Naive B cell (primary cell): ENCODE results near the gene UXT. TPM values are rescaled to one million over a fixed set of nuclear protein-coding genes. Genes with fewer than 3 reads are reported as not detected.
"Not testable (repeated sequence)": the region's sequence is repeated elsewhere in the genome, so short reads cannot be mapped to it uniquely, and the experiment has no call there.

Experiments
- ATAC-seq, 2 donors: fragments of 150-1000 bp; cut with Tn5 transposase; 2 replicates each; pipeline ENCODE4 v1.10.0; 2021; ENCODE audit warnings: low read depth in 2 of 2, mild to moderate bottlenecking in 2 of 2, moderate library complexity in 2 of 2
- DNase-seq: peaks from one replicate; pipeline ENCODE4 v3.0.0; 2022
- H3K27ac Mint-ChIP-seq, 6 donors: one replicate each; pipeline ENCODE4 v1.8.0; 2020 to 2022; ENCODE audit warnings: mild to moderate bottlenecking in 6 of 6, mixed read lengths in 6 of 6, moderate library complexity in 5 of 6, inconsistent platforms in 2 of 6
- H3K27me3 Mint-ChIP-seq, 3 donors: one replicate each; pipeline ENCODE4 v1.8.0; 2021 to 2022; ENCODE audit warnings: mixed read lengths in 3 of 3, mild to moderate bottlenecking in 1 of 3
- H3K36me3 Mint-ChIP-seq, 2 donors: one replicate each; pipeline ENCODE4 v1.8.0; 2020 to 2022; ENCODE audit warnings: mixed read lengths in 2 of 2, inconsistent platforms in 1 of 2, mild to moderate bottlenecking in 1 of 2
- H3K4me1 Mint-ChIP-seq, 3 donors: one replicate each; pipeline ENCODE4 v1.8.0; 2020 to 2022; ENCODE audit warnings: mixed read lengths in 3 of 3, inconsistent platforms in 1 of 3, mild to moderate bottlenecking in 1 of 3, moderate library complexity in 1 of 3
- H3K4me3 Mint-ChIP-seq, 8 donors: one replicate each; pipeline ENCODE4 v1.8.0; 2020 to 2022; ENCODE audit warnings: mild to moderate bottlenecking in 8 of 8, mixed read lengths in 8 of 8, moderate library complexity in 8 of 8, inconsistent platforms in 2 of 8
- H3K9me3 Mint-ChIP-seq, 7 donors: one replicate each; pipeline ENCODE4 v1.8.0; 2020 to 2022; ENCODE audit warnings: mixed read lengths in 7 of 7, mild to moderate bottlenecking in 5 of 7, inconsistent platforms in 2 of 7, moderate library complexity in 1 of 7
- polyA plus RNA-seq, 6 donors: library from polyadenylated mRNA; unstranded; fragments of 300-500 nt; fragmentation: Illumina TruSeq; gene quantifications; one replicate each; pipeline ENCODE4 v1.2.3, GENCODE V29; 2021; ENCODE audit warnings: low read depth in 6 of 6

The UXT gene
- polyA plus RNA-seq, 6 donors from 2014 or later: 281 to 349 (median 329) TPM

GRCh38 chrX:47620303-47620685 lies 38.7 kb downstream of the UXT start:
- DNase-seq: no peak
- peaks cover 0 to 11% (median 2%) of the 10 kb centered on the region in 7 donors for H3K9me3 Mint-ChIP-seq
- peaks cover 0 to 5% of the 10 kb centered on the region in 2 donors for H3K36me3 Mint-ChIP-seq
- peak overlapping the region in 4 of 8 donors; percentile 51 to 61 (median 53) for H3K4me3 Mint-ChIP-seq
- peak overlapping the region in 2 of 6 donors; percentile 27 to 88 for H3K27ac Mint-ChIP-seq
- peaks cover 43 to 67% (median 61%) of the 10 kb centered on the region in 3 donors for H3K27me3 Mint-ChIP-seq
- no peak for ATAC-seq
- peaks cover 0 to 7% (median 4%) of the 10 kb centered on the region in 3 donors for H3K4me1 Mint-ChIP-seq

GRCh38 chrX:47619486-47620302 lies 39.3 kb downstream of the UXT start, which contains the start of gene SYN1:
SYN1 (minus strand) TSS chrX:47619857; CDS start chrX:47619728, 129 bp downstream.
- ATAC-seq: peak; percentile 87 to 88
- Mint-ChIP-seq H3K27ac (peak within 1 kb of the TSS in 3 of 6 donors; percentile 59 to 96 (median 88)), H3K36me3 (peaks cover 0 to 5% of the 10 kb centered on the region in 2 donors)

GRCh38 chrX:47618923-47619485 lies 40.0 kb downstream of the UXT start:
- peaks cover 37 to 63% (median 59%) of the 10 kb centered on the region in 3 donors for H3K27me3 Mint-ChIP-seq
- peak overlapping the region in 7 of 8 donors; percentile 15 to 78 (median 55) for H3K4me3 Mint-ChIP-seq
- H3K9me3 Mint-ChIP-seq: peaks cover 0 to 11% (median 2%) of the 10 kb centered on the region in 7 donors
- ATAC-seq: no peak
- H3K27ac Mint-ChIP-seq: peak overlapping the region in 2 of 6 donors; percentile 59 to 96
- no peak for DNase-seq
- H3K36me3 Mint-ChIP-seq: peaks cover 0 to 5% of the 10 kb centered on the region in 2 donors
- H3K4me1 Mint-ChIP-seq: peaks cover 0 to 4% (median 3%) of the 10 kb centered on the region in 3 donors

More at GRCh38 chrX:47619486-47620302, 39.3 kb downstream of the UXT start, which contains the start of gene SYN1:
- peak; percentile 73 for DNase-seq
- peaks cover 0 to 11% (median 2%) of the 10 kb centered on the region in 7 donors for H3K9me3 Mint-ChIP-seq
- H3K4me3 Mint-ChIP-seq: peak within 1 kb of the TSS in 7 of 8 donors; percentile 48 to 78 (median 58)
- peaks cover 38 to 61% (median 55%) of the 10 kb centered on the region in 3 donors for H3K27me3 Mint-ChIP-seq
- peaks cover 0 to 7% (median 4%) of the 10 kb centered on the region in 3 donors for H3K4me1 Mint-ChIP-seq

- Mint-ChIP-seq H3K4me3 (no peak overlapping the region), H3K9me3 (peaks cover 0 to 14% (median 0%) of the 10 kb centered on the region in 7 donors), H3K36me3 (peaks cover 0 to 5% of the 10 kb centered on the region in 2 donors), H3K27ac (no peak overlapping the region), H3K4me1 (peaks cover 0 to 4% (median 0%) of the 10 kb centered on the region in 3 donors), H3K27me3 (peaks cover 22 to 51% (median 35%) of the 10 kb centered on the region in 3 donors)
- no peak for DNase-seq
- ATAC-seq: no peak
Measured at GRCh38 chrX:47614618-47615017, 44.4 kb downstream of the UXT start.

- Mint-ChIP-seq H3K27ac (no peak overlapping the region), H3K27me3 (peaks cover 13 to 46% (median 25%) of the 10 kb centered on the region in 3 donors), H3K36me3 (no peaks in the 10 kb centered on the region), H3K9me3 (peaks cover 0 to 9% (median 0%) of the 10 kb centered on the region in 7 donors), H3K4me1 (peaks cover 0 to 3% (median 3%) of the 10 kb centered on the region in 3 donors), H3K4me3 (no peak overlapping the region)
- no peak for ATAC-seq
- no peak for DNase-seq
Measured at GRCh38 chrX:47613082-47613481, 45.9 kb downstream of the UXT start.

- H3K4me3 Mint-ChIP-seq: no peak overlapping the region
- peaks cover 0 to 10% (median 0%) of the 10 kb centered on the region in 7 donors for H3K9me3 Mint-ChIP-seq
- no peak for ATAC-seq
- no peaks in the 10 kb centered on the region for H3K36me3 Mint-ChIP-seq
- peaks cover 7 to 44% (median 18%) of the 10 kb centered on the region in 3 donors for H3K27me3 Mint-ChIP-seq
- no peak overlapping the region for H3K27ac Mint-ChIP-seq
- peaks cover 0 to 6% (median 5%) of the 10 kb centered on the region in 3 donors for H3K4me1 Mint-ChIP-seq
- DNase-seq: no peak
Measured at GRCh38 chrX:47612418-47612817, 46.6 kb downstream of the UXT start.

- H3K27ac Mint-ChIP-seq: peak overlapping the region in 1 of 6 donors; percentile 77
- DNase-seq (no peak), ATAC-seq (no peak)
- peaks cover 0 to 9% (median 0%) of the 10 kb centered on the region in 7 donors for H3K9me3 Mint-ChIP-seq
- peaks cover 0 to 6% (median 5%) of the 10 kb centered on the region in 3 donors for H3K4me1 Mint-ChIP-seq
- H3K36me3 Mint-ChIP-seq: no peaks in the 10 kb centered on the region
- H3K4me3 Mint-ChIP-seq: no peak overlapping the region
- peaks cover 4 to 39% (median 14%) of the 10 kb centered on the region in 3 donors for H3K27me3 Mint-ChIP-seq
Measured at GRCh38 chrX:47611926-47612325, 47.1 kb downstream of the UXT start.

- Mint-ChIP-seq H3K4me3 (no peak overlapping the region), H3K36me3 (no peaks in the 10 kb centered on the region), H3K27ac (no peak overlapping the region), H3K27me3 (peaks cover 0 to 35% (median 10%) of the 10 kb centered on the region in 3 donors), H3K4me1 (peaks cover 0 to 6% (median 5%) of the 10 kb centered on the region in 3 donors), H3K9me3 (peaks cover 0 to 9% (median 0%) of the 10 kb centered on the region in 7 donors)
- DNase-seq (no peak), ATAC-seq (no peak)
Measured at GRCh38 chrX:47611489-47611888, 47.5 kb downstream of the UXT start.

GRCh38 chrX:47610511-47610910 lies 48.5 kb downstream of the UXT start:
- Mint-ChIP-seq H3K9me3 (peaks cover 0 to 9% (median 0%) of the 10 kb centered on the region in 7 donors), H3K4me1 (peaks cover 0 to 6% (median 5%) of the 10 kb centered on the region in 3 donors), H3K4me3 (no peak overlapping the region), H3K27me3 (peaks cover 0 to 28% (median 4%) of the 10 kb centered on the region in 3 donors), H3K36me3 (no peaks in the 10 kb centered on the region), H3K27ac (no peak overlapping the region)
- ATAC-seq: no peak
- no peak for DNase-seq

- Mint-ChIP-seq H3K27me3 (peaks cover 0 to 15% (median 0%) of the 10 kb centered on the region in 3 donors), H3K27ac (no peak overlapping the region), H3K9me3 (peaks cover 0 to 10% (median 0%) of the 10 kb centered on the region in 7 donors), H3K36me3 (no peaks in the 10 kb centered on the region), H3K4me1 (peaks cover 0 to 6% (median 5%) of the 10 kb centered on the region in 3 donors), H3K4me3 (peak overlapping the region in 1 of 8 donors; percentile 13)
- no peak for ATAC-seq
- no peak for DNase-seq
Measured at GRCh38 chrX:47608130-47608810, 50.7 kb downstream of the UXT start.

GRCh38 chrX:47607091-47607490 lies 51.9 kb downstream of the UXT start:
- no peak overlapping the region for H3K27ac Mint-ChIP-seq
- no peaks in the 10 kb centered on the region for H3K36me3 Mint-ChIP-seq
- H3K4me3 Mint-ChIP-seq: no peak overlapping the region
- DNase-seq (no peak), ATAC-seq (no peak)
- peaks cover 0 to 6% (median 5%) of the 10 kb centered on the region in 3 donors for H3K4me1 Mint-ChIP-seq
- H3K9me3 Mint-ChIP-seq: peaks cover 0 to 9% (median 0%) of the 10 kb centered on the region in 7 donors
- H3K27me3 Mint-ChIP-seq: peaks cover 0 to 8% (median 0%) of the 10 kb centered on the region in 3 donors

GRCh38 chrX:47605024-47605423 lies 54.0 kb downstream of the UXT start:
- H3K4me1 Mint-ChIP-seq: peaks cover 0 to 6% (median 5%) of the 10 kb centered on the region in 3 donors
- DNase-seq: no peak
- ATAC-seq: no peak
- peaks cover 0 to 8% (median 5%) of the 10 kb centered on the region in 3 donors for H3K27me3 Mint-ChIP-seq
- H3K9me3 Mint-ChIP-seq: peaks cover 0 to 10% (median 8%) of the 10 kb centered on the region in 7 donors
- H3K36me3 Mint-ChIP-seq: peaks cover 3 to 6% of the 10 kb centered on the region in 2 donors
- H3K27ac Mint-ChIP-seq: no peak overlapping the region
- H3K4me3 Mint-ChIP-seq: no peak overlapping the region

- not testable (repeated sequence) for H3K27me3 Mint-ChIP-seq, DNase-seq, H3K36me3 Mint-ChIP-seq, ATAC-seq, H3K4me3 Mint-ChIP-seq, H3K4me1 Mint-ChIP-seq, H3K27ac Mint-ChIP-seq
- H3K9me3 Mint-ChIP-seq: peaks cover 0 to 21% (median 11%) of the 10 kb centered on the region in 7 donors
Measured at GRCh38 chrX:47603125-47603524, 55.9 kb downstream of the UXT start.
